ENCODE data around the gene ZNF883.
A peak's percentile ranks its signal among the peaks of the same experiment; 100 is the strongest.
"Not testable (repeated sequence)": the region's sequence is repeated elsewhere in the genome, so short reads cannot be mapped to it uniquely, and the experiment has no call there.

The ZNF883 gene
- long read RNA-seq: 0 reads

GRCh38 chr9:113011911-113012381 lies at the start of gene ZNF883:
Gene ZNF883, minus strand, starts transcription at chr9:113012192.
- Histone ChIP-seq H3K27ac (replicated peaks) (no peak within 1 kb of the TSS), H3K27me3 (ENCODE audit: insufficient read depth, poor library complexity, severe bottlenecking) (peaks cover 3% of the 10 kb centered on the region), H3K4me3 (replicated peaks; ENCODE audit: insufficient read depth, low read length) (no peak within 1 kb of the TSS)
- peak in 1 of 2 experiments; percentile 24 for DNase-seq (ENCODE audit: low read depth in 1 of 2, low spot score in 1 of 2)
- TF ChIP-seq GABPA (IDR thresholded peaks at IDR 0.05; ENCODE audit: low read depth): no peak
- TF ChIP-seq REST (IDR thresholded peaks at IDR 0.05; ENCODE audit: insufficient replicate concordance, low read depth): no peak
- no peak for TF ChIP-seq POLR2AphosphoS5 (IDR thresholded peaks at IDR 0.05; ENCODE audit: low read depth)
- TF ChIP-seq SPI1 (IDR thresholded peaks at IDR 0.05; ENCODE audit: borderline replicate concordance, low read depth): no peak
- no peak for TF ChIP-seq CTCF (IDR thresholded peaks at IDR 0.05; ENCODE audit: insufficient read depth, low read length)

GRCh38 chr9:113061072-113061850 lies 49.3 kb upstream of the ZNF883 start:
- H3K27ac ChIP-seq (replicated peaks); H3K27me3 ChIP-seq (ENCODE audit: insufficient read depth, poor library complexity, severe bottlenecking); DNase-seq (ENCODE audit: low read depth in 1 of 2, low spot score in 1 of 2); H3K4me3 ChIP-seq (replicated peaks; ENCODE audit: insufficient read depth, low read length): not testable (repeated sequence)

- not testable (repeated sequence) for H3K4me3 ChIP-seq (replicated peaks; ENCODE audit: insufficient read depth, low read length); DNase-seq (ENCODE audit: low read depth in 1 of 2, low spot score in 1 of 2); H3K27ac ChIP-seq (replicated peaks); H3K27me3 ChIP-seq (ENCODE audit: insufficient read depth, poor library complexity, severe bottlenecking)
These were observed 47.7 kb upstream of the ZNF883 start for GRCh38 chr9:113059581-113060284.

DNA sequence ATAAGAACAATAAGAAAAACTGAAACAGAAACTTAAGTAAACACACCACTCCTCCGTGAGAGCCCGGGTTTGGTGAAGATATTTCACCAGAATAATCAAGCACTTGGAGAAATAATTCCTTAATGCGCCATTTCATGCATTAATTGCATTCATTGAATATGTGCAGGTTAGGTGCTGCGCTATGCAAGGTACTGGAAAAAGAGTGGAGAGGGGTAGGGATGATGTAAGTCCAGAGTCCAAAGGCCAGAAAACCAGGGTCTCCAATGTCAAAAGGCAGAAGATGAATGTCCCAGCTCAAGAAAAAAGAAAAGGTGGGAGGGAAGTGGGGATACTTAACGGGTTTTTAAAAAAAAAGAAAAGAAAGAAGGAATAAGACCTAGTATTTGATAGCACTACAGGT lies 45.2 kb upstream of the ZNF883 start:
- DNase-seq (ENCODE audit: low read depth in 1 of 2, low spot score in 1 of 2): no peak
- Histone ChIP-seq H3K27ac (replicated peaks) (peak overlapping the region; percentile 25), H3K27me3 (ENCODE audit: insufficient read depth, poor library complexity, severe bottlenecking) (no peaks in the 10 kb centered on the region), H3K4me3 (replicated peaks; ENCODE audit: insufficient read depth, low read length) (peak overlapping the region; percentile 90)
- TF ChIP-seq SPI1 (IDR thresholded peaks at IDR 0.05; ENCODE audit: borderline replicate concordance, low read depth) (no peak), REST (IDR thresholded peaks at IDR 0.05; ENCODE audit: insufficient replicate concordance, low read depth) (no peak), CTCF (IDR thresholded peaks at IDR 0.05; ENCODE audit: insufficient read depth, low read length) (no peak), POLR2AphosphoS5 (IDR thresholded peaks at IDR 0.05; ENCODE audit: low read depth) (no peak)
